Ammon's horn (tissue), 1 donor: ENCODE data around the gene STAT5A.
"Not testable (repeated sequence)": the region's sequence is repeated elsewhere in the genome, so short reads cannot be mapped to it uniquely, and the experiment has no call there.

Experiments used
- DNase-seq: peaks from one replicate; pipeline ENCODE4 v3.0.0-alpha.2; 2016; ENCODE audit warnings: low spot score

STAT5A gene

GRCh38 chr17:42287977-42288802, at the start of gene STAT5A:
STAT5A (plus strand) TSS chr17:42288498; CDS start chr17:42289412, 914 bp downstream.
- peak; percentile 87 for DNase-seq

GRCh38 chr17:42239576-42239975, 48.7 kb upstream of the STAT5A start:
- not testable (repeated sequence) for DNase-seq

- DNase-seq, result no peak
These were observed 48.1 kb upstream of the STAT5A start for GRCh38 chr17:42240201-42240600.

- DNase-seq, result not testable (repeated sequence)
These were observed 47.4 kb upstream of the STAT5A start for GRCh38 chr17:42240863-42241262.

- no peak for DNase-seq
These were observed 46.4 kb upstream of the STAT5A start for GRCh38 chr17:42241871-42242270.

GRCh38 chr17:42243493-42243982, 44.8 kb upstream of the STAT5A start:
- no peak for DNase-seq

- not testable (repeated sequence) for DNase-seq
These were observed 44.2 kb upstream of the STAT5A start for GRCh38 chr17:42244116-42244515.

GRCh38 chr17:42245183-42245582, 43.1 kb upstream of the STAT5A start:
- not testable (repeated sequence) for DNase-seq

- DNase-seq, result no peak
These were observed 41.8 kb upstream of the STAT5A start for GRCh38 chr17:42246515-42246914.

- no peak for DNase-seq
These were observed 40.6 kb upstream of the STAT5A start for GRCh38 chr17:42247734-42248133.

- peak; percentile 97 for DNase-seq
These were observed 39.7 kb upstream of the STAT5A start for GRCh38 chr17:42248351-42249179.

GRCh38 chr17:42249681-42250446, 38.4 kb upstream of the STAT5A start:
- DNase-seq, result no peak

GRCh38 chr17:42251115-42251514, 37.2 kb upstream of the STAT5A start:
- no peak for DNase-seq

- peak; percentile 40 for DNase-seq
These were observed 35.4 kb upstream of the STAT5A start for GRCh38 chr17:42252597-42253550.

GRCh38 chr17:42253578-42253977, 34.7 kb upstream of the STAT5A start:
- DNase-seq, result no peak

GRCh38 chr17:42255445-42255844, 32.9 kb upstream of the STAT5A start:
- no peak for DNase-seq

- no peak for DNase-seq
These were observed 28.0 kb upstream of the STAT5A start for GRCh38 chr17:42260318-42260717.

- DNase-seq, result not testable (repeated sequence)
These were observed 23.9 kb upstream of the STAT5A start for GRCh38 chr17:42264366-42264765.

- no peak for DNase-seq
These were observed 21.8 kb upstream of the STAT5A start for GRCh38 chr17:42266462-42266861.

- no peak for DNase-seq
These were observed 21.2 kb upstream of the STAT5A start for GRCh38 chr17:42266918-42267766.
